Activated CD8-positive, alpha-beta memory T cell treated with anti-CD3 and anti-CD28 coated beads, Interleukin-2, amount 10 ng/mL, durations not matched to agents 7 days and 5 days (primary cell): ENCODE results near the gene CHMP1A. TPM values are rescaled to one million over a fixed set of nuclear protein-coding genes. Genes with fewer than 3 reads are reported as not detected.
"Not testable (repeated sequence)": the region's sequence is repeated elsewhere in the genome, so short reads cannot be mapped to it uniquely, and the experiment has no call there.

Experiments
- ATAC-seq: fragments of 150-1000 bp; cut with Tn5 transposase; one replicate; pipeline ENCODE4 v1.10.0; 2021; ENCODE audit warnings: moderate library complexity
- CTCF ChIA-PET: fragments of 350-600 bp; sonication (Branson Sonifier 250); formaldehyde crosslinking; loops from one replicate; lab custom pipeline; 2021; ENCODE audit warnings: antibody characterized with exemption; lab: Charles Lee
- DNase-seq: peaks from one replicate; pipeline ENCODE4 v3.0.0-alpha.2; 2020
- H3K27ac Mint-ChIP-seq: one replicate; pipeline ENCODE4 v1.8.0; 2021; ENCODE audit warnings: mild to moderate bottlenecking, mixed read lengths
- H3K27me3 Mint-ChIP-seq: one replicate; pipeline ENCODE4 v1.8.0; 2021; ENCODE audit warnings: mixed read lengths
- H3K36me3 Mint-ChIP-seq: one replicate; pipeline ENCODE4 v1.8.0; 2021; ENCODE audit warnings: mild to moderate bottlenecking, mixed read lengths
- H3K4me1 Mint-ChIP-seq: one replicate; pipeline ENCODE4 v1.8.0; 2021; ENCODE audit warnings: mixed read lengths
- H3K4me3 Mint-ChIP-seq: one replicate; pipeline ENCODE4 v1.8.0; 2021; ENCODE audit warnings: mild to moderate bottlenecking, moderate library complexity, mixed read lengths
- H3K9me3 Mint-ChIP-seq: one replicate; pipeline ENCODE4 v1.8.0; 2022; ENCODE audit warnings: low read depth, mixed read lengths
- total RNA-seq, 2 experiments: library from RNA; stranded (reverse); gene quantifications; one replicate each; pipeline ENCODE4 v1.2.3, GENCODE V29; 2021

The CHMP1A gene
- total RNA-seq, 2 experiments from 2014 or later: 86.5 to 106 TPM

- CTCF ChIA-PET: no interaction called here
- Mint-ChIP-seq H3K4me1 (peaks cover 7% of the 10 kb centered on the region), H3K4me3 (no peak overlapping the region), H3K36me3 (peaks cover 19% of the 10 kb centered on the region), H3K27ac (no peak overlapping the region), H3K27me3 (no peaks in the 10 kb centered on the region), H3K9me3 (no peaks in the 10 kb centered on the region)
- DNase-seq (no peak), ATAC-seq (no peak)
Observed at GRCh38 chr16:89643769-89644300, 13.7 kb downstream of the CHMP1A start.

- no peaks in the 10 kb centered on the region for H3K27me3 Mint-ChIP-seq
Observed at GRCh38 chr16:89642574-89642973, 14.9 kb downstream of the CHMP1A start.

GRCh38 chr16:89641458-89642119 lies 15.9 kb downstream of the CHMP1A start:
- Mint-ChIP-seq H3K27ac (no peak overlapping the region), H3K27me3 (no peaks in the 10 kb centered on the region), H3K36me3 (peaks cover 8% of the 10 kb centered on the region), H3K4me3 (no peak overlapping the region), H3K4me1 (peaks cover 7% of the 10 kb centered on the region), H3K9me3 (no peaks in the 10 kb centered on the region)
- no peak for DNase-seq
- no peak for ATAC-seq
- CTCF ChIA-PET: interaction anchor here (1.0 to 1.7 kb wide), 4 partner anchors 12 to 42 kb away, joined by 3 to 7 read pairs (median 4); partner anchors contain the start of genes CHMP1A and SPATA33

More at GRCh38 chr16:89642574-89642973, 14.9 kb downstream of the CHMP1A start:
- ATAC-seq (no peak), DNase-seq (no peak)
- no peak overlapping the region for H3K4me3 Mint-ChIP-seq
- H3K4me1 Mint-ChIP-seq: peaks cover 7% of the 10 kb centered on the region
- H3K36me3 Mint-ChIP-seq: peaks cover 14% of the 10 kb centered on the region
- H3K9me3 Mint-ChIP-seq: no peaks in the 10 kb centered on the region
- no peak overlapping the region for H3K27ac Mint-ChIP-seq
- CTCF ChIA-PET: interaction anchor here (1.1 to 1.7 kb wide), 2 partner anchors 9 to 41 kb away, joined by 3 to 5 read pairs; no protein-coding TSS in a partner anchor

GRCh38 chr16:89639385-89639784 lies 18.1 kb downstream of the CHMP1A start:
- CTCF ChIA-PET: no interaction called here
- ATAC-seq (no peak), DNase-seq (no peak)
- Mint-ChIP-seq H3K27ac (no peak overlapping the region), H3K9me3 (no peaks in the 10 kb centered on the region), H3K36me3 (no peaks in the 10 kb centered on the region), H3K4me3 (no peak overlapping the region), H3K4me1 (peaks cover 7% of the 10 kb centered on the region), H3K27me3 (no peaks in the 10 kb centered on the region)

- H3K9me3 Mint-ChIP-seq: no peaks in the 10 kb centered on the region
- no peak overlapping the region for H3K27ac Mint-ChIP-seq
- H3K27me3 Mint-ChIP-seq: no peaks in the 10 kb centered on the region
- DNase-seq (no peak), ATAC-seq (no peak)
- H3K4me3 Mint-ChIP-seq: no peak overlapping the region
- H3K4me1 Mint-ChIP-seq: peaks cover 7% of the 10 kb centered on the region
- H3K36me3 Mint-ChIP-seq: no peaks in the 10 kb centered on the region
- CTCF ChIA-PET: no interaction called here
Observed at GRCh38 chr16:89638455-89638854, 19.1 kb downstream of the CHMP1A start.

- Mint-ChIP-seq H3K36me3 (no peaks in the 10 kb centered on the region), H3K27me3 (no peaks in the 10 kb centered on the region), H3K9me3 (no peaks in the 10 kb centered on the region), H3K4me1 (peaks cover 7% of the 10 kb centered on the region), H3K27ac (no peak overlapping the region), H3K4me3 (no peak overlapping the region)
- CTCF ChIA-PET: no interaction called here
- DNase-seq (no peak), ATAC-seq (no peak)
Observed at GRCh38 chr16:89637379-89637778, 20.1 kb downstream of the CHMP1A start.

- Mint-ChIP-seq H3K9me3 (no peaks in the 10 kb centered on the region), H3K27ac (no peak overlapping the region), H3K27me3 (no peaks in the 10 kb centered on the region), H3K4me3 (no peak overlapping the region), H3K36me3 (no peaks in the 10 kb centered on the region), H3K4me1 (peaks cover 7% of the 10 kb centered on the region)
- no peak for ATAC-seq
- CTCF ChIA-PET: no interaction called here
- DNase-seq: no peak
Observed at GRCh38 chr16:89636663-89637062, 20.8 kb downstream of the CHMP1A start.

GRCh38 chr16:89634463-89635385 lies 22.8 kb downstream of the CHMP1A start:
- not testable (repeated sequence) for H3K4me3 Mint-ChIP-seq

GRCh38 chr16:89633064-89633631 lies 24.4 kb downstream of the CHMP1A start:
- Mint-ChIP-seq H3K4me3 (no peak overlapping the region), H3K27me3 (no peaks in the 10 kb centered on the region), H3K27ac (no peak overlapping the region), H3K4me1 (no peaks in the 10 kb centered on the region), H3K9me3 (no peaks in the 10 kb centered on the region), H3K36me3 (no peaks in the 10 kb centered on the region)
- DNase-seq (no peak), ATAC-seq (no peak)
- CTCF ChIA-PET: interaction anchor here (1.0 to 1.2 kb wide), 2 partner anchors 10 to 13 kb away, joined by 3 read pairs; no protein-coding TSS in a partner anchor

More at GRCh38 chr16:89634463-89635385, 22.8 kb downstream of the CHMP1A start:
- DNase-seq, H3K36me3 Mint-ChIP-seq, H3K27ac Mint-ChIP-seq, H3K9me3 Mint-ChIP-seq, H3K4me1 Mint-ChIP-seq, CTCF ChIA-PET, H3K27me3 Mint-ChIP-seq, ATAC-seq: not testable (repeated sequence)

- no peak for DNase-seq
- H3K36me3 Mint-ChIP-seq: no peaks in the 10 kb centered on the region
- peaks cover 3% of the 10 kb centered on the region for H3K27me3 Mint-ChIP-seq
- H3K27ac Mint-ChIP-seq: no peak overlapping the region
- no peaks in the 10 kb centered on the region for H3K4me1 Mint-ChIP-seq
- CTCF ChIA-PET: no interaction called here
- ATAC-seq: no peak
- no peak overlapping the region for H3K4me3 Mint-ChIP-seq
- H3K9me3 Mint-ChIP-seq: no peaks in the 10 kb centered on the region
Observed at GRCh38 chr16:89629827-89630610, 27.5 kb downstream of the CHMP1A start.

- H3K27ac Mint-ChIP-seq: no peak overlapping the region
- no peaks in the 10 kb centered on the region for H3K9me3 Mint-ChIP-seq
- ATAC-seq (no peak), DNase-seq (no peak)
- H3K27me3 Mint-ChIP-seq: peaks cover 23% of the 10 kb centered on the region
- CTCF ChIA-PET: no interaction called here
- H3K4me1 Mint-ChIP-seq: no peaks in the 10 kb centered on the region
- no peak overlapping the region for H3K4me3 Mint-ChIP-seq
- no peaks in the 10 kb centered on the region for H3K36me3 Mint-ChIP-seq
Observed at GRCh38 chr16:89624777-89625761, 32.4 kb downstream of the CHMP1A start.
